Right hindlimb (tissue), 1 donor: Measurements from ENCODE around the gene PBX4.

Experiments used
- DNase-seq: peaks from one replicate; pipeline ENCODE4 v3.0.0-alpha.2; 2018

PBX4 gene

DNA sequence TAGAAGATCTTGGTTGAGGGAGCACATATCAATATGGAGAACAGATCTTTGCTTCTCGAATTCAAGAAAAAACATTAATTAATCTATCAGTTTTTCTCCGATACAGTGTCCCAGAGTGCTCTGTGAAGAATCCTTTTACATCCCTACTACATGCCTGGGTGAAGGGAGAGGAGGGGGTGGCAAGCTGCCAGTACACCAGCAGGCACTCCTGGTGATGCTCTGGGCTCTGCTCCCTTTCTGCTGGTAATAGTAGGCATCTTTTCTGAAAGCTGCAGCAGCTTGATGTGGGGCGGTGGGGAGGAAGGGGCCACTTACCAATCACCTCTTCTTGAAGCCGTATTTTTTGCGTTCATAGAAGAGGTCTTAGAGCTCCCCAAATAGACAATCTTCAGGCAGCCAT, 30.7 kb downstream of the PBX4 start:
- DNase-seq: no peak

- no peak for DNase-seq
Observed at GRCh38 chr19:19584356-19584755, 34.1 kb downstream of the PBX4 start.

GRCh38 chr19:19582471-19582870, 36.0 kb downstream of the PBX4 start:
- DNase-seq: no peak

- DNase-seq: no peak
Observed at GRCh38 chr19:19581391-19581790, 37.1 kb downstream of the PBX4 start.

GRCh38 chr19:19580418-19580817, 38.1 kb downstream of the PBX4 start:
- DNase-seq: no peak

GRCh38 chr19:19579533-19580361, 38.7 kb downstream of the PBX4 start:
- no peak for DNase-seq

DNA sequence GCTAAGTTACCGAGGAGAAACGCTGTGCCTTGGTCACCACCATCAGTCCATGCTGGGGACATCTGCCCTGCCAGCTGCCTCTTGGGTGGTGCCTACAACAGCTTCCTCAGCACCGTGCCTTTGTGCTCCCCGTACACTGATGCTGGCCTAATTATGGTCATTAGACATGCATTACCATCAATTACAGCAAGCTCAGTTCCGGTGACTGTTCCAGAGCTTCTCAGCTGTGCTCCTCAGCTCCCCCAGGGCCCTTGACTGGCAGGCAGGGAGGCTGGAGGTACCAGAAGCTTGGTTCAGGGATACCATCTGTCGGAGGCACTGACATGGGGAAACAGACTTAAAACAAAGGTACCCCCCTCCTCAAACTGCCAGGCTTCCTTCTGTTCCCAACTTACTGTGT, 40.2 kb downstream of the PBX4 start:
- DNase-seq: no peak

DNA sequence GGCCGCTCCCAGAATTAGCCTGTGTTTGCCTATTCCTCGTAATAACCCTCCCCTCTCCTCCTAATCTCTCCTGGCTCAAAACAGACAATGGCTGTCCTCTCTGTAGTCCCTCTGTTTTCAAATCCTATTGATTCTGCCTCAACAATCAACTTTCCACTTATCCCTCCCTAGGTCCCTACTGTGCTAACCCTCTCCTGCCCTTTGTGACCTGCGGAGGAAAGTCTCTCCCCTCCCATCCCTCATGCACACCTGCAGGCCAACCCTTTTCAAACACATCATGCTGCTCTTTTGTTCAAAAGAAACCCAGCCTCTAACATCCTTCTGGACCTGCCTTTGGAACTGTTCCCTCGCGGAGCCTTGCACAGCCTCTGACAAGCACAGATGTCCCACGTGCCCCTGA, 43.1 kb downstream of the PBX4 start:
- no peak for DNase-seq

DNA sequence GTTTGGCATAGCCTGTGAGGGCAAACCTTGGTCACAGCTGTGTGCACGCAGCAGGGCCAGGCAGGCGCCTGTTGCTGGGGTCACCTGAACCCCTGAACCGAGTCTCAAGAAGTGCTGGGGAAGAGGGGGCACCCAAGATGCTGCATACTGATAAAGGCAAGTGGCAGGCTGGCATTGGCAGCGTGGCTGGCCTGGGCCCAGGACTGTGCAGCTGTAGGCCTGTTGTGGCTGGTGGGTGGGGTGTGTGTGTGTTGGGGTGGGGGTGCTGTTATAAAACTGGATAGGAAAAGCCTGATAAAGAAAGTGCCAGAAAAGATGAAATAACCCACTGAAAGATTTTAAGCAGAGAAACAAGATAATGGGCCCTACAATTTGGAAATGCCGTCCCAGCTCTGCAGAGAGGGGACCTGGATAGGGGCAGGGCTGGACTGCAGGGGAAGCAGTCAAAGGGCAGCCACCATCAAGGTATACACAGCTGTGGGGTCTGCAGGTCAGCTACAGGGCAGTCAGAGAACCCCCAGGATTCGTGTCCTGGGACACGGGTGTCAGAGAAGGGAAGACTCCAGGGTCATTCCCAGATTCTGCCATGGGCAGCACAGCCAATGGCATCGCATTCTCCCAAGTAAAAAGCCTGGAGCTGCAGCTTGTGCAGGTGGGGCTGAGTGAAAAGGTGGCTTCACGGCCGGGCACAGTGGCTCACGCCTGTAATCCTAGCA, 47.3 kb downstream of the PBX4 start:
- no peak for DNase-seq

- no peak for DNase-seq
Observed at GRCh38 chr19:19570571-19570970, 47.9 kb downstream of the PBX4 start.

GRCh38 chr19:19568802-19569756, 49.4 kb downstream of the PBX4 start:
- DNase-seq: no peak

DNA sequence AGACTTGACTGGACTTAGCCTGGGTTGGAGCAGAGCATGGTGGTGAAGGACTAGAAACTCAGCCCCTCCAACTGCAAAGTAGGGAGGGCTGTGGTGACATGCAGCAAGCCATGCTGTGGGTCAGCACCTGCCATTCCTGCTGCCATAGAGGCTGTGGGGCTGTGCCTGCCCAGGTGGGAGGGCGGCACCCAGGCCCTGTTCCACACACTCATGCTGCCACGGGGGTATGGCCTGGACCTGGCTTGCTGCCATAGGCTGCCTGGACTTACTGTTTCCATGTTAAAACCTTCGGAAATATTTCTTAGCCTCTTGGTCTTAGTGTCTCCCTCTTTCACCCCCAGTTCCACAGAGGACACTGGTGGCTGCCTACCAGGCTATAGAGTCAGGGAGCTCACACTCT, 51.1 kb downstream of the PBX4 start:
- no peak for DNase-seq

DNA sequence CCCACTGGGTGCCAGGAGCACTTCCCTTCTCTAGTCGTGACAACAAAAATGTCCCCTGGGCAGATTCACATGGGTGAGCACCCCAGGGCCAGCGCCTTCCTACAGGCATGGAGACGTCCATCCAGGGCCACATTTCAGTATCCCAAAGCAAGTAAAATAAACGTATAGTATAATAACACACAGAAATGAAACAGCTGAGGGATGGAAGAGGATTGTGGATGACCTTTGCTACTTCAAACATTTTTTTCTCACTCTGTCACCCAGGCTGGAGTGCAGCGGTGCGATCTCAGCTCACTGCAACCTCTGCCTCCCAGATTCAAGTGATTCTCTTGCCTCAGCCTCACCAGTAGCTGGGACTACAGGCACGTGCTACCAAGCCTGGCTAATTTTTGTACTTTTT, 52.2 kb downstream of the PBX4 start:
- DNase-seq: no peak

GRCh38 chr19:19563348-19563848, 55.1 kb downstream of the PBX4 start:
- no peak for DNase-seq

DNA sequence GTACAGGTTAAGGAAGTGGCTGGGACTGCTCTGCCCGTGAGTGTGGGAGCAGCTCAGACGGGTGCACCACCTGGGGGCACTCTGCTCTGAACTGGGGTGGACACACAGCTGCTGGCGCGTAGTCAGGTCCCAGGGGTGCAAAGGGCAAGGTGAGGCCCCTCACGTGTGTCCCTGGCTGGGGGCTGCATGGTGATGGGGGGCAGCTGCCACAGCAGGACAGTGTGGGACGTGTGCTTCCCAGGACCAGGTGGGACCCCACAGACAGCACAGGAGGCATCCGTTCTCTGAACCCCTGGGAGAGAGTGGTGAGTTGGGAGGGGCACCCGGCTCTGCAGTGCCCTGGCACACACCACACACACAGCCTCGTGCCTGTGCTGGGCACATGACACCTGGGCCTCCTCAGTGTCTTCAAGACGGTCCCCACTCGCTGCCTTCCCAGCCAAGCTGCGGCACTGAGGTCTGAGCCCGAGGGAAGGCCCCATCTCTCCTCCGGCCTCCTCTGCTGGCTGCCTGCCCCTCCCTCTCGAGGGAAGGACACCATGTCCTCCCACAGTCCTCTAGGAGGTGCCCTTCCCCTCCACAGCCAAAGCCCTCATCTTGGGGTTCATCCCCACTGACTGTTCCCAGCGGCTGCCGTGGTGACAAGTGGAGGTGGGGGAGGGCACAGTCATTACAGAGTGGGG, 55.7 kb downstream of the PBX4 start:
- DNase-seq: no peak

DNA sequence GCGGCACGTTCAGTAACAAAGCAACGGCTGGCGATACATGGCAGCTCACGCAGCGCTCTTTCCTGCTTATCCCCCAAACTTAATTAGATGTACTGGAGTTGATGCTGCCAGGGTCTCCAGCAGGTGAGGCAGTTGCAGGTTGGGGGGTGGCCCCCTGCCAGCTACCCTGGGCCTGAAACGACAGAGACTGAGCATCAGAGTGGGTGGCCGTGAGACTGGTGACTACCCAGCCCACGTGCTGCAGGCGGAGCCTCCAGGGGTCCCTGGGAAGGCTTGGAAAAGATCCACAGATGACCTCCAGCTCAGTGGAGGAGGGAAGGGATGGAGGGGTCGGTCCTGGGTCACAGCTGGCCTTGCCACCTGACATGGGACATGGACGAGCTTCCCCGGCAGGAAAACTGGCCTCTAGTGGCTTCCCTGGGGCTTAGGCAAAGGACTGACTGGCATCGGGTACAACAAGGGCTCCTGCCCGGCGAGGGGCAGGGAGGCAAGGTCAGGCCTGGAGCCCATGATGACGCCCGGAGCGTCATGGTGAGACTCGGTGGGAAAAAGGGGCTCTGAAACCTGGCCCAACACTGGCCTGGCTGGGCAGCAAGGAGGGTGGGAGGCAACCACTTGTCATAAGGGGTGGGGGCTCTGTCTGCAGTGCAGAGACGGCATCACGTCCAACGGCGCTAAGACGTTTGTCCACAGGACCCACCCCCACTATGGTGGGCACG, 56.4 kb downstream of the PBX4 start:
- no peak for DNase-seq

- DNase-seq: no peak
Observed at GRCh38 chr19:19559931-19560330, 58.6 kb downstream of the PBX4 start.

DNA sequence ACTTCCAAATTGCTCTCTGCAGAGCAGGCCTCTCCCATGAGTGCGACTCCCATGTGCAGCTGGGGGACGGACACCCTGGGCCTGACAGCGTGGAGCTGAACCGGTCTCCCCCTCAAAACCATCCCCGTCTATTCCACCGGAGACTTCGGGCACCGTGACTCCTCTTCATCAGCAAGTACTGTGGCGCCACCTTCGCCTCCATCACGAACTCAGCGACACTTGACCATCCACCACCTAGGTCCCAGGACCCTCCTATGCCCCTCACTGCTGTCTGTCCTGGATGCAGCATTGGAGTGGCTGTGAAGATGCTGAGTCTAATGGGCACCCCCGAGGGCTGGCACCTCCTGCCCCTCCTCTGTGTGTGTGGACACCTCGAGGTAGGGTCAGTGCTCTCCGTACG, 59.9 kb downstream of the PBX4 start:
- no peak for DNase-seq

DNA sequence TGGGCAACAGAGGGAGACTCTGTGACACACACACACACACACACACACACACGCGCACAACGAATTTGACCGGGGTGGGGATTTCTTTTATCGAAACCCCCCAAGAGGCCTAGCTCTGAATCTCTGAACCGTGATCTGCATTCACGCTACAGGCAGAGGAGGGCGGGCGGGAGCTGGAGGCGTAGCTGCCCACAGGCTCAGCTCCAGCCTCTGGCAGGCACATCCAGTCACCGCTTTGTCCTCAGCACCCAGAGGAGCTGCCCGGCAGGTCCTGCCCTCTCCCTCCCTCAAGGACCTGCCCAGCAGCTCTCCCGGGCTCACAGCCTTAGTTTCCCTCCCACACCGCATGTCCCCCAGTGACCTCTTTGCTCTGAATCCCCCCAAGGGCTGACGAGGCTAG, 60.4 kb downstream of the PBX4 start:
- DNase-seq: no peak

- peak; percentile 52 for DNase-seq
Observed at GRCh38 chr19:19554074-19555023, 64.1 kb downstream of the PBX4 start.

- no peak for DNase-seq
Observed at GRCh38 chr19:19553670-19554069, 64.8 kb downstream of the PBX4 start.
